BE2C (cell line): Measurements from ENCODE around the gene HYDIN. TPM values are rescaled to one million over a fixed set of nuclear protein-coding genes. Genes with fewer than 3 reads are reported as not detected.
A peak's percentile ranks its signal among the peaks of the same experiment; 100 is the strongest.

Experiments
- DNase-seq: peaks from one replicate; pipeline ENCODE4 v3.0.0-alpha.2; 2020
- H3K27me3 ChIP-seq: fragments of 250-450 bp; sonication (Bioruptor Pico); 2 replicates; pipeline ENCODE4 v1.5.1; 2020; ENCODE audit warnings: mild to moderate bottlenecking
- H3K36me3 ChIP-seq: fragments of 250-450 bp; sonication (Bioruptor Pico); 2 replicates; pipeline ENCODE4 v1.5.1; 2020; ENCODE audit warnings: mild to moderate bottlenecking
- H3K4me1 ChIP-seq: fragments of 250-450 bp; sonication (Bioruptor Pico); 2 replicates; pipeline ENCODE4 v1.5.1; 2020
- H3K4me3 ChIP-seq: 2 replicates; pipeline ENCODE4 v1.5.1; 2011; ENCODE audit warnings: low read depth, low read length
- H3K9me3 ChIP-seq: fragments of 250-450 bp; sonication (Bioruptor Pico); 2 replicates; pipeline ENCODE4 v1.5.1; 2020
- CTCF ChIP-seq: IDR thresholded peaks from 2 replicates; pipeline ENCODE4 v1.5.1; 2012; ENCODE audit warnings: mild to moderate bottlenecking, low read depth, low read length
- polyA plus RNA-seq: library from polyadenylated mRNA; unstranded; fragments of >200 nt; gene quantifications from one replicate; pipeline ENCODE4 v1.2.1, GENCODE V29; 2012; ENCODE audit warnings: low read depth, missing spikeins; ENCODE audit not compliant: insufficient read length, insufficient read depth

Gene HYDIN
- 0.80 TPM for polyA plus RNA-seq

DNA sequence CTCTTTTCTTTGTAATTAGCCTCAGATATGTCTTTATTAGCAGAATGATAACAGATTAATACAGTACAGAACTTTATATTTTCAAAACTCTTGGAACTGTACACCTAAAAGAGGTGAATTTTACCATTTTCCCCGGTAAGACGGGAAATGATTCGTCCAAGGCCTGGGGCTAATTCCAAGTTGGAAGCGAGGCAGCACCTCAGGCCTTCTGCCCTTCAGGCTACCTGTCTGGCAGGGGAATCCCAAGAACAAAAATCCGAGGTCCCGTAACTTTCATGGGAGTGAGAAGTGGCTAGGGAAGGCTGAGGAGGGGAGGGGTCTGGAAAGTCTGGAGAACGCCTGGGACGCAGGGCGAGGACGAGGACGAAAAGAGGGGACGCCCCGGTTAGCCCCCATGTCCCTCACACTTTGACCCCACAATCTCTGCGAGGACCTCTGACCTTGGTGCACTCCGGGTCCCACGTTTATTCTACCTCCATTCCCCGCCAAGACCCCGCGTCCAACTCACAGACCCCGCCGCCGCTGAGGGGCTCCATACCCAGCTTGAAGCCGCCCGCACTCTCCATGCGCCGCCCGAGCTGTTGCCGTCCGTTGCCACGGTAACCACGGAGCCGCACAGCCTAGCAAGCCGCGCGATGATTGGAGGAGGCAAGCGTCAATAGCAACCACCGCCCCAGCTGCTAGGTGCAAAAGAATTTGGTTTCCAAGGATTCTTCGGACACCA, at the start of gene HYDIN:
Gene HYDIN (minus strand): TSS at position 601 of the 724 bp plus-strand sequence. CDS start 43,827 bp downstream, outside the sequence.
- Histone ChIP-seq H3K4me3 (peak within 1 kb of the TSS; percentile 62), H3K4me1 (no peaks in the 10 kb centered on the region), H3K9me3 (no peaks in the 10 kb centered on the region; the same call in 1 of the 2 replicates), H3K36me3 (no peaks in the 10 kb centered on the region), H3K27me3 (no peaks in the 10 kb centered on the region)
- DNase-seq = peak; percentile 92
- TF ChIP-seq CTCF = peak; percentile 7; the same call in 1 of the 2 replicates

- no peak overlapping the region for H3K4me3 ChIP-seq
- H3K27me3 ChIP-seq = no peaks in the 10 kb centered on the region
- H3K36me3 ChIP-seq = no peaks in the 10 kb centered on the region
- no peak for DNase-seq
- H3K9me3 ChIP-seq = no peaks in the 10 kb centered on the region
- TF ChIP-seq CTCF = no peak
- H3K4me1 ChIP-seq = no peaks in the 10 kb centered on the region
Measured at GRCh38 chr16:71276589-71277334, 46.2 kb upstream of the HYDIN start.

- H3K36me3 ChIP-seq = no peaks in the 10 kb centered on the region
- no peak overlapping the region for H3K4me3 ChIP-seq
- peaks cover 23% of the 10 kb centered on the region; the same call in 1 of the 2 replicates for H3K27me3 ChIP-seq
- H3K9me3 ChIP-seq = no peaks in the 10 kb centered on the region
- DNase-seq = no peak
- H3K4me1 ChIP-seq = no peaks in the 10 kb centered on the region
- TF ChIP-seq CTCF = no peak
Measured at GRCh38 chr16:71273384-71273783, 42.9 kb upstream of the HYDIN start.

GRCh38 chr16:71264299-71264698, 33.8 kb upstream of the HYDIN start:
- TF ChIP-seq CTCF = no peak
- no peak overlapping the region for H3K4me3 ChIP-seq
- H3K36me3 ChIP-seq = no peaks in the 10 kb centered on the region
- H3K27me3 ChIP-seq = peaks cover 50% of the 10 kb centered on the region
- DNase-seq = no peak
- no peaks in the 10 kb centered on the region for H3K9me3 ChIP-seq
- no peaks in the 10 kb centered on the region for H3K4me1 ChIP-seq

DNA sequence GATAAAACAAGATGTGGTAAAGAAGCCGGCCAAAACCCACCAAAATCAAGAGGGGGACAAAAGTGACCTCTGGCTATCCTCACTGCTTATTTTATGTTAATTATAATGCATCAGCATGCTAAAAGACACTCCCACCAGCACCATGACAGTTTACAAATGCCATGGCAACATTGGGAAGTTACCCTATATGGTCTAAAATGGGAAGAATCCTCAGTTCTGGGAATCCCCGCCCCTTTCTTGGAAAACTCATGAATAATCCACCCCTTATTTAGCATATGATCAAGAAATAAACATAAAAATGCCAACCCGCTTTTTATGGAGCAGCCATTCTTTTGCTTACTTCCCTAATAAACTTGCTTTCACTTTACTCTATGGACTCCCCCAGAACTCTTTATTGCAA, 33.1 kb upstream of the HYDIN start:
- Histone ChIP-seq H3K36me3 (no peaks in the 10 kb centered on the region), H3K4me1 (no peaks in the 10 kb centered on the region), H3K9me3 (no peaks in the 10 kb centered on the region), H3K27me3 (peaks cover 47% of the 10 kb centered on the region), H3K4me3 (no peak overlapping the region)
- no peak for TF ChIP-seq CTCF
- no peak for DNase-seq

GRCh38 chr16:71262391-71262790, 31.9 kb upstream of the HYDIN start:
- DNase-seq = no peak
- no peak overlapping the region for H3K4me3 ChIP-seq
- H3K9me3 ChIP-seq = no peaks in the 10 kb centered on the region
- H3K36me3 ChIP-seq = no peaks in the 10 kb centered on the region
- no peaks in the 10 kb centered on the region for H3K4me1 ChIP-seq
- TF ChIP-seq CTCF = no peak
- H3K27me3 ChIP-seq = peaks cover 50% of the 10 kb centered on the region
